Heart left ventricle (tissue), 16 donors: ENCODE measurements around the gene EGLN1. TPM values are rescaled to one million over a fixed set of nuclear protein-coding genes. Genes with fewer than 3 reads are reported as not detected.

Experiments
- ATAC-seq, 4 donors: fragments of 200-7000 bp; cut with Tn5 transposase; one replicate each; pipeline ENCODE4 v1.9.1; 2020 to 2022; ENCODE audit warnings: moderate library complexity in 4 of 4, mild to moderate bottlenecking in 3 of 4, moderate number of reproducible peaks in 1 of 4
- DNase-seq, 5 donors: peaks; one replicate each; pipeline ENCODE4 v3.0.0-alpha.2; 2020
- H3K27ac ChIP-seq, 12 donors: fragments of 200-600 bp; sonication (generic) in 4 of 12; one replicate each; pipeline versions ENCODE4 v1.5.0 to v1.8.0; 2016 to 2022; ENCODE audit warnings: mild to moderate bottlenecking in 2 of 12
- H3K27me3 ChIP-seq, 9 donors: fragments of 200-600 bp; sonication (generic) in 2 of 9; one replicate each; pipeline versions ENCODE4 v1.5.1 to v1.8.0; 2016 to 2022; ENCODE audit warnings: mild to moderate bottlenecking in 3 of 9
- H3K36me3 ChIP-seq, 9 donors: fragments of 200-600 bp; sonication (generic) in 2 of 9; one replicate each; pipeline versions ENCODE4 v1.5.0 to v1.8.0; 2018 to 2022; ENCODE audit warnings: mild to moderate bottlenecking in 2 of 9
- H3K4me1 ChIP-seq, 12 donors: fragments of 200-600 bp; sonication (generic) in 4 of 12; one replicate each; pipeline versions ENCODE4 v1.5.0 to v1.8.0; 2016 to 2022; ENCODE audit warnings: mild to moderate bottlenecking in 3 of 12
- H3K4me3 ChIP-seq, 12 donors: fragments of 200-600 bp; sonication (generic) in 4 of 12; one replicate each; pipeline versions ENCODE4 v1.5.0 to v1.8.0; 2017 to 2022; ENCODE audit warnings: mild to moderate bottlenecking in 9 of 12, moderate library complexity in 4 of 12
- H3K9me3 ChIP-seq, 12 donors: fragments of 200-600 bp; sonication (generic) in 4 of 12; one replicate each; pipeline versions ENCODE4 v1.5.0 to v1.8.0; 2016 to 2022; ENCODE audit warnings: mild to moderate bottlenecking in 1 of 12
- CTCF ChIP-seq, 12 donors: fragments of 200-600 bp; sonication (generic) in 4 of 12; IDR thresholded peaks; one replicate each; pipeline versions ENCODE4 v1.5.0 to v1.8.0; 2018 to 2022; ENCODE audit warnings: antibody characterized with exemption in 12 of 12, mild to moderate bottlenecking in 5 of 12
- POLR2A ChIP-seq, 2 donors: fragments of 450-650 bp; IDR thresholded peaks; one replicate each; pipeline ENCODE4 v1.6.1; 2017; ENCODE audit warnings: antibody characterized with exemption in 2 of 2, mild to moderate bottlenecking in 2 of 2, moderate library complexity in 2 of 2
- WGBS, 4 donors: extraction: QIAGEN DNeasy Blood & Tissue Kit in 2 of 4; methylation state at CpG; one replicate each; pipeline versions ENCODE4 v1.1.5 to v1.1.7; 2013 to 2018; 5-methylcytosine and 5-hydroxymethylcytosine counted together
- intact Hi-C, 10 donors: fragments of 100-400 bp; cut with DNase I; formaldehyde crosslinking; loops; one replicate each; pipeline versions ENCODE4 v1.11.1 to v1.14.2; 2022
- polyA plus RNA-seq, 2 donors: library from polyadenylated mRNA; stranded (reverse); fragments of 200-250 nt; gene quantifications; one replicate each; pipeline ENCODE4 v1.2.3, GENCODE V29; 2013
- total RNA-seq, 9 donors: library from RNA; depleted of rRNA in 2 of 9; stranded (reverse); fragments of >200 nt in 2 of 9; fragmentation: NEBNext Ultra II Directional in 3 of 9; extraction: Animal tissue kit (Norgen Biotek cat#: 25700) in 3 of 9; gene quantifications; one replicate each; pipeline versions ENCODE4 v1.1.0 to v1.2.4, GENCODE V29; 2016 to 2023
- donor health status: ischemic (EF 13 %, LVEDD 7.1; RV severe dilation, severe dysfunction).
- donor health status: healthy with polysubstance abuse.
- donor health status: DM: no; HTN: yes; CAD: no.
- donor health status: DM: no; HTN: no; CAD: no.
- donor health status: ischemic (EF 25% LVEDD 6.9; RV normal size, moderate dysfunction).
- donor health status: ischemic (EF 25% LVEDD 5.7; RV mildly dilated, moderate dysfunction).
- donor health status: healthy.
- donor health status: DM: yes; HTN: yes; CAD: no.
- donor health status: ischemic (EF 35%, LVEDD 5.7; RV mildly dilated, moderate dysfunction).
- donor health status: nonischemic (EF 11% LVEDD 7.7; RV severe dilation, severe dysfunction).
- donor health status: DM: yes; HTN: yes; CAD: no.
- donor health status: PGD.
- donor health status: ischemic (EF 29% LVEDD 5.4; RV normal size, mild dysfunction).
- donor health status: nonischemic (EF 23%, LVEDD 6.1; RV moderate dilation, normal function).

The EGLN1 gene
- total and polyA plus RNA-seq, 11 donors, result 20.8 to 122 (median 70.0) TPM

GRCh38 chr1:231396643-231397042, 25.4 kb downstream of the EGLN1 start:
- peaks cover 0 to 4% (median 0%) of the 10 kb centered on the region in 9 donors for H3K36me3 ChIP-seq
- peaks cover 3 to 82% (median 59%) of the 10 kb centered on the region in 12 donors for H3K4me1 ChIP-seq
- intact Hi-C loops, result no loop called here
- H3K9me3 ChIP-seq, result no peaks in the 10 kb centered on the region
- TF ChIP-seq POLR2A (IDR thresholded peaks at IDR 0.05) (no peak), CTCF (IDR thresholded peaks at IDR 0.05) (no peak)
- DNase-seq (no peak), ATAC-seq (no peak)
- H3K27me3 ChIP-seq, result no peaks in the 10 kb centered on the region
- peak overlapping the region in 7 of 12 donors; percentile 34 to 84 (median 75) for H3K27ac ChIP-seq
- no peak overlapping the region for H3K4me3 ChIP-seq
- WGBS, 4 donors, result 72 to 79% (median 74%) methylated on average over 2 of the region's 2 CpGs

GRCh38 chr1:231395998-231396390, 26.1 kb downstream of the EGLN1 start:
- DNase-seq, result no peak
- intact Hi-C loops, result no loop called here
- no peak for TF ChIP-seq CTCF (IDR thresholded peaks at IDR 0.05)
- no peak for TF ChIP-seq POLR2A (IDR thresholded peaks at IDR 0.05)
- H3K27ac ChIP-seq, result peak overlapping the region in 11 of 12 donors; percentile 0 to 84 (median 69)
- H3K27me3 ChIP-seq, result no peaks in the 10 kb centered on the region
- H3K9me3 ChIP-seq, result no peaks in the 10 kb centered on the region
- no peak overlapping the region for H3K4me3 ChIP-seq
- peaks cover 3 to 80% (median 59%) of the 10 kb centered on the region in 12 donors for H3K4me1 ChIP-seq
- H3K36me3 ChIP-seq, result peaks cover 0 to 2% (median 0%) of the 10 kb centered on the region in 9 donors
- 58 to 64% (median 61%) methylated on average over 4 of the region's 4 CpGs for WGBS, 4 donors
- peak in 1 of 4 donors; percentile 8 for ATAC-seq

- DNase-seq (peak in 1 of 5 donors; percentile 23), ATAC-seq (peak; percentile 71 to 88 (median 81))
- Histone ChIP-seq H3K27ac (peak overlapping the region in 11 of 12 donors; percentile 0 to 84 (median 69)), H3K36me3 (no peaks in the 10 kb centered on the region), H3K9me3 (no peaks in the 10 kb centered on the region), H3K27me3 (no peaks in the 10 kb centered on the region), H3K4me3 (peak overlapping the region in 1 of 12 donors; percentile 2), H3K4me1 (peaks cover 3 to 79% (median 61%) of the 10 kb centered on the region in 12 donors)
- intact Hi-C loops, result no loop called here
- no peak for TF ChIP-seq POLR2A (IDR thresholded peaks at IDR 0.05)
- TF ChIP-seq CTCF (IDR thresholded peaks at IDR 0.05), result no peak
- 27 to 30% (median 27%) methylated on average over 8 to 10 of the region's 10 CpGs for WGBS, 4 donors
Observed at GRCh38 chr1:231395076-231395997, 26.8 kb downstream of the EGLN1 start.

GRCh38 chr1:231393668-231394067, 28.4 kb downstream of the EGLN1 start:
- DNase-seq (no peak), ATAC-seq (no peak)
- Histone ChIP-seq H3K27me3 (no peaks in the 10 kb centered on the region), H3K4me1 (peaks cover 0 to 85% (median 55%) of the 10 kb centered on the region in 12 donors), H3K4me3 (no peak overlapping the region), H3K36me3 (peaks cover 0 to 3% (median 0%) of the 10 kb centered on the region in 9 donors), H3K9me3 (no peaks in the 10 kb centered on the region), H3K27ac (peak overlapping the region in 7 of 12 donors; percentile 3 to 75 (median 42))
- TF ChIP-seq CTCF (IDR thresholded peaks at IDR 0.05) (no peak), POLR2A (IDR thresholded peaks at IDR 0.05) (no peak)
- intact Hi-C loops, result no loop called here
